HEK293 (cell line): ENCODE results near the gene HPD.

Experiments
- CTCF ChIA-PET: fragments of 350-600 bp; formaldehyde crosslinking; extraction: SDS; loops from one replicate; lab custom pipeline; 2021; ENCODE audit warnings: antibody characterized with exemption; lab: Yijun Ruan, JAX
- POLR2A ChIA-PET: fragments of 300-600 bp; formaldehyde crosslinking; extraction: SDS; loops from one replicate; lab custom pipeline; 2020; ENCODE audit warnings: antibody characterized with exemption, inconsistent platforms; lab: Yijun Ruan, JAX
- H3K27ac ChIP-seq: fragments of 200-500 bp; sonication (Bioruptor generic); 2 replicates; pipeline ENCODE4 v1.5.1; 2014; ENCODE audit warnings: low read depth, low read length, control low read depth, inconsistent platforms; ENCODE audit errors: extremely low read depth
- H3K36me3 ChIP-seq, 2 experiments: fragments of 200-500 bp in 1 of 2; sonication (Bioruptor generic) in 1 of 2; 1 replicate in 1 of 2; 2 replicates in 1 of 2; pipeline ENCODE4 v1.5.1; 2014 to 2017; ENCODE audit warnings: inconsistent platforms in 2 of 2, low read length in 2 of 2; ENCODE audit not compliant: control insufficient read depth in 2 of 2, insufficient read depth in 1 of 2
- H3K4me1 ChIP-seq: fragments of 200-500 bp; sonication (Bioruptor generic); 2 replicates; pipeline ENCODE4 v1.5.1; 2014; ENCODE audit warnings: mild to moderate bottlenecking, low read length, inconsistent platforms; ENCODE audit not compliant: control insufficient read depth, insufficient read depth
- H3K4me3 ChIP-seq: 2 replicates; pipeline ENCODE4 v1.5.1; 2011; ENCODE audit warnings: low read depth, mild to moderate bottlenecking, control low read depth, low read length, moderate library complexity
- H3K9me3 ChIP-seq: fragments of 200-500 bp; sonication (Bioruptor generic); 2 replicates; pipeline ENCODE4 v1.5.1; 2014; ENCODE audit warnings: low read depth, low read length, inconsistent platforms; ENCODE audit not compliant: control insufficient read depth, insufficient read depth
- BCL11B ChIP-seq: fragments of 450-650 bp; formaldehyde crosslinking; IDR thresholded peaks from 2 replicates; pipeline ENCODE4 v1.5.1; 2016; ENCODE audit warnings: low read depth, missing biosample characterization, missing genetic modification characterization
- GFI1B ChIP-seq: fragments of 450-650 bp; formaldehyde crosslinking; IDR thresholded peaks from 2 replicates; pipeline ENCODE4 v1.5.1; 2016; ENCODE audit warnings: missing biosample characterization, missing genetic modification characterization
- HOXD13 ChIP-seq: sonication (generic); formaldehyde crosslinking; IDR thresholded peaks from 2 replicates; pipeline ENCODE4 v1.8.0; 2022; ENCODE audit warnings: missing genetic modification reagents, borderline replicate concordance
- KLF1 ChIP-seq: fragments of 450-650 bp; formaldehyde crosslinking; IDR thresholded peaks from 2 replicates; pipeline ENCODE4 v1.5.1; 2016; ENCODE audit warnings: missing biosample characterization, missing genetic modification characterization
- WT1 ChIP-seq: fragments of 450-650 bp; formaldehyde crosslinking; IDR thresholded peaks from 2 replicates; pipeline ENCODE4 v1.5.1; 2016; ENCODE audit warnings: missing biosample characterization, missing genetic modification characterization
- ZEB2 ChIP-seq: fragments of 450-650 bp; formaldehyde crosslinking; IDR thresholded peaks from 2 replicates; pipeline ENCODE4 v1.5.1; 2016; ENCODE audit warnings: missing biosample characterization, missing genetic modification characterization
- ZFHX2 ChIP-seq: fragments of 450-650 bp; formaldehyde crosslinking; conservative IDR thresholded peaks from 2 replicates; pipeline ENCODE4 v1.5.1; 2016; ENCODE audit warnings: missing biosample characterization, missing genetic modification characterization
- ZNF221 ChIP-seq: fragments of 450-650 bp; formaldehyde crosslinking; IDR thresholded peaks from 2 replicates; pipeline ENCODE4 v1.5.1; 2017; ENCODE audit warnings: missing biosample characterization, missing genetic modification characterization, borderline replicate concordance
- ZNF274 ChIP-seq, 2 experiments: fragments of 200-500 bp in 1 of 2; fragments of 450-650 bp in 1 of 2; sonication (Bioruptor generic) in 1 of 2; formaldehyde crosslinking in 1 of 2; IDR thresholded peaks; 2 replicates each; pipeline versions ENCODE4 v1.5.1 to v1.6.1; 2014 to 2016; ENCODE audit warnings: borderline replicate concordance in 1 of 2, inconsistent platforms in 1 of 2, low read length in 1 of 2, missing biosample characterization in 1 of 2, missing genetic modification characterization in 1 of 2
- ZNF510 ChIP-seq: fragments of 450-650 bp; formaldehyde crosslinking; IDR thresholded peaks from 2 replicates; pipeline ENCODE4 v1.5.1; 2018; ENCODE audit warnings: mild to moderate bottlenecking, missing genetic modification characterization, missing biosample characterization; ENCODE audit not compliant: insufficient replicate concordance
- ZNF518A ChIP-seq: fragments of 450-650 bp; formaldehyde crosslinking; conservative IDR thresholded peaks from 2 replicates; pipeline ENCODE4 v1.5.1; 2016; ENCODE audit warnings: low read depth, missing biosample characterization, missing genetic modification characterization
- ZNF521 ChIP-seq: fragments of 450-650 bp; formaldehyde crosslinking; IDR thresholded peaks from 2 replicates; pipeline ENCODE4 v1.5.1; 2017; ENCODE audit warnings: missing biosample characterization, mild to moderate bottlenecking, missing genetic modification characterization
- ZNF626 ChIP-seq: fragments of 450-650 bp; sonication (Bioruptor Pico); formaldehyde crosslinking; IDR thresholded peaks from 2 replicates; pipeline ENCODE4 v1.5.1; 2018; ENCODE audit warnings: missing biosample characterization, missing genetic modification characterization, inconsistent platforms
- ZNF768 ChIP-seq: fragments of 450-650 bp; formaldehyde crosslinking; IDR thresholded peaks from 2 replicates; pipeline ENCODE4 v1.5.1; 2018; ENCODE audit warnings: missing biosample characterization, mild to moderate bottlenecking, missing genetic modification characterization
- ZSCAN16 ChIP-seq: fragments of 450-650 bp; formaldehyde crosslinking; IDR thresholded peaks from 2 replicates; pipeline ENCODE4 v1.5.1; 2016; ENCODE audit warnings: missing biosample characterization, missing genetic modification characterization
- TF ChIP-seq, protein P1 (sequence below): fragments of 450-650 bp; formaldehyde crosslinking; IDR thresholded peaks from 2 replicates; pipeline ENCODE4 v1.5.1; 2016; ENCODE audit warnings: missing biosample characterization, missing genetic modification characterization
- TF ChIP-seq, protein P2 (sequence below): fragments of 450-650 bp; formaldehyde crosslinking; IDR thresholded peaks from 2 replicates; pipeline ENCODE4 v1.5.1; 2016; ENCODE audit warnings: missing biosample characterization, missing genetic modification characterization
- TF ChIP-seq, protein P3 (sequence below): fragments of 450-650 bp; formaldehyde crosslinking; IDR thresholded peaks from 2 replicates; pipeline ENCODE4 v1.5.1; 2017; ENCODE audit warnings: missing biosample characterization, mild to moderate bottlenecking, missing genetic modification characterization, moderate library complexity

Gene HPD

GRCh38 chr12:121797937-121798786 lies 60.5 kb downstream of the HPD start (continued):
- no peak for TF ChIP-seq ZNF274 (IDR thresholded peaks at IDR 0.05; ENCODE audit: low read length)
- no peak for TF ChIP-seq ZNF274 (tag by site-specific recombination; IDR thresholded peaks at IDR 0.05; ENCODE audit: borderline replicate concordance)
- no peak for TF ChIP-seq ZSCAN16
- TF ChIP-seq HOXD13 (CRISPR knock-in tag) = no peak
- TF ChIP-seq ZNF221 (tag by site-specific recombination) = no peak
- no peak for TF ChIP-seq GFI1B (tag by site-specific recombination)
- no peak for TF ChIP-seq ZNF521 (tag by site-specific recombination)
- TF ChIP-seq ZNF510 (tag by site-specific recombination) = no peak
- TF ChIP-seq ZNF518A (tag by site-specific recombination) = no peak

GRCh38 chr12:121796855-121797751 lies 61.6 kb downstream of the HPD start:
- ChIA-PET CTCF (interaction anchor here (0.9 to 9.8 kb wide), 9 partner anchors 12 to 121 kb away, joined by 3 to 393 read pairs (median 16); partner anchors contain the start of genes CFAP251, PSMD9 and SETD1B), POLR2A (interaction anchor here (0.6 to 8.9 kb wide), 6 partner anchors 8 to 699 kb away, joined by 3 to 165 read pairs (median 10); partner anchors contain the start of gene PSMD9)
- Histone ChIP-seq H3K9me3 (no peaks in the 10 kb centered on the region), H3K27ac (peak overlapping the region; percentile 100; the same call in 1 of the 2 replicates), H3K4me1 (peaks cover 20% of the 10 kb centered on the region), H3K36me3 (peaks cover 0 to 26% of the 10 kb centered on the region in 2 experiments; a peak in 1 of 3 replicates), H3K4me3 (peak overlapping the region; percentile 26)
- TF ChIP-seq ZFHX2 (tag by site-specific recombination) (peak; percentile 46), WT1 (tag by site-specific recombination) (peak; percentile 98), KLF1 (tag by site-specific recombination) (peak; percentile 97), ZNF768 (tag by site-specific recombination) (no peak), ZNF626 (tag by site-specific recombination) (no peak), ZEB2 (tag by site-specific recombination) (peak; percentile 67; the same call in 1 of the 2 replicates), BCL11B (peak; percentile 61; the same call in 1 of the 2 replicates)
- TF ChIP-seq, protein P1, sequence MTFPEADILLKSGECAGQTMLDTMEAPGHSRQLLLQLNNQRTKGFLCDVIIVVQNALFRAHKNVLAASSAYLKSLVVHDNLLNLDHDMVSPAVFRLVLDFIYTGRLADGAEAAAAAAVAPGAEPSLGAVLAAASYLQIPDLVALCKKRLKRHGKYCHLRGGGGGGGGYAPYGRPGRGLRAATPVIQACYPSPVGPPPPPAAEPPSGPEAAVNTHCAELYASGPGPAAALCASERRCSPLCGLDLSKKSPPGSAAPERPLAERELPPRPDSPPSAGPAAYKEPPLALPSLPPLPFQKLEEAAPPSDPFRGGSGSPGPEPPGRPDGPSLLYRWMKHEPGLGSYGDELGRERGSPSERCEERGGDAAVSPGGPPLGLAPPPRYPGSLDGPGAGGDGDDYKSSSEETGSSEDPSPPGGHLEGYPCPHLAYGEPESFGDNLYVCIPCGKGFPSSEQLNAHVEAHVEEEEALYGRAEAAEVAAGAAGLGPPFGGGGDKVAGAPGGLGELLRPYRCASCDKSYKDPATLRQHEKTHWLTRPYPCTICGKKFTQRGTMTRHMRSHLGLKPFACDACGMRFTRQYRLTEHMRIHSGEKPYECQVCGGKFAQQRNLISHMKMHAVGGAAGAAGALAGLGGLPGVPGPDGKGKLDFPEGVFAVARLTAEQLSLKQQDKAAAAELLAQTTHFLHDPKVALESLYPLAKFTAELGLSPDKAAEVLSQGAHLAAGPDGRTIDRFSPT (tag by site-specific recombination) = peak; percentile 77
- TF ChIP-seq, protein P2, sequence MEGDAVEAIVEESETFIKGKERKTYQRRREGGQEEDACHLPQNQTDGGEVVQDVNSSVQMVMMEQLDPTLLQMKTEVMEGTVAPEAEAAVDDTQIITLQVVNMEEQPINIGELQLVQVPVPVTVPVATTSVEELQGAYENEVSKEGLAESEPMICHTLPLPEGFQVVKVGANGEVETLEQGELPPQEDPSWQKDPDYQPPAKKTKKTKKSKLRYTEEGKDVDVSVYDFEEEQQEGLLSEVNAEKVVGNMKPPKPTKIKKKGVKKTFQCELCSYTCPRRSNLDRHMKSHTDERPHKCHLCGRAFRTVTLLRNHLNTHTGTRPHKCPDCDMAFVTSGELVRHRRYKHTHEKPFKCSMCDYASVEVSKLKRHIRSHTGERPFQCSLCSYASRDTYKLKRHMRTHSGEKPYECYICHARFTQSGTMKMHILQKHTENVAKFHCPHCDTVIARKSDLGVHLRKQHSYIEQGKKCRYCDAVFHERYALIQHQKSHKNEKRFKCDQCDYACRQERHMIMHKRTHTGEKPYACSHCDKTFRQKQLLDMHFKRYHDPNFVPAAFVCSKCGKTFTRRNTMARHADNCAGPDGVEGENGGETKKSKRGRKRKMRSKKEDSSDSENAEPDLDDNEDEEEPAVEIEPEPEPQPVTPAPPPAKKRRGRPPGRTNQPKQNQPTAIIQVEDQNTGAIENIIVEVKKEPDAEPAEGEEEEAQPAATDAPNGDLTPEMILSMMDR = peak; percentile 94
- TF ChIP-seq, protein P3, sequence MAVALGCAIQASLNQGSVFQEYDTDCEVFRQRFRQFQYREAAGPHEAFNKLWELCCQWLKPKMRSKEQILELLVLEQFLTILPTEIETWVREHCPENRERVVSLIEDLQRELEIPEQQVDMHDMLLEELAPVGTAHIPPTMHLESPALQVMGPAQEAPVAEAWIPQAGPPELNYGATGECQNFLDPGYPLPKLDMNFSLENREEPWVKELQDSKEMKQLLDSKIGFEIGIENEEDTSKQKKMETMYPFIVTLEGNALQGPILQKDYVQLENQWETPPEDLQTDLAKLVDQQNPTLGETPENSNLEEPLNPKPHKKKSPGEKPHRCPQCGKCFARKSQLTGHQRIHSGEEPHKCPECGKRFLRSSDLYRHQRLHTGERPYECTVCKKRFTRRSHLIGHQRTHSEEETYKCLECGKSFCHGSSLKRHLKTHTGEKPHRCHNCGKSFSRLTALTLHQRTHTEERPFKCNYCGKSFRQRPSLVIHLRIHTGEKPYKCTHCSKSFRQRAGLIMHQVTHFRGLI (tag by site-specific recombination) = 0 out of 2 replicates have a peak, but pooled peaks have one; percentile 22
